Measurements from ENCODE around the gene SNX21.

The SNX21 gene

GRCh38 chr20:45813489-45813888 is 20.1 kb upstream of the SNX21 start:
- no peak overlapping the region for H2BK120ac ChIP-seq (ENCODE audit: low read depth, low read length)
- H3K4ac ChIP-seq (ENCODE audit: low read depth in 1 of 2, low read length in 2 of 2): no peak overlapping the region
- no peak overlapping the region for H3K14ac ChIP-seq (ENCODE audit: low read length in 2 of 2)
- H2AFZ ChIP-seq (ENCODE audit: low read depth, low read length): no peak overlapping the region
- H3K4me1 ChIP-seq (ENCODE audit: control insufficient read depth, insufficient read depth, low read depth, low read length): peaks cover 18% of the 10 kb centered on the region
- no peaks in the 10 kb centered on the region for H3K9me3 ChIP-seq (ENCODE audit: control insufficient read depth, low read length)
- peaks cover 18 to 32% of the 10 kb centered on the region in 2 experiments for H3K36me3 ChIP-seq (ENCODE audit: control insufficient read depth in 1 of 2, insufficient read depth in 2 of 2, low read depth in 1 of 2, low read length in 2 of 2)
- H2BK15ac ChIP-seq (ENCODE audit: low read depth, poor library complexity, severe bottlenecking): no peak overlapping the region
- H2BK5ac ChIP-seq (ENCODE audit: low read depth, low read length, poor library complexity, severe bottlenecking): no peak overlapping the region
- no peaks in the 10 kb centered on the region for H3K27me3 ChIP-seq (ENCODE audit: control insufficient read depth in 1 of 2, insufficient read depth in 1 of 2, low read length in 2 of 2)
- H3K4me2 ChIP-seq (ENCODE audit: low read length, poor library complexity, severe bottlenecking): no peak overlapping the region
- H3K18ac ChIP-seq (ENCODE audit: low read depth in 1 of 2, low read length in 2 of 2): no peak overlapping the region
- H2BK12ac ChIP-seq (ENCODE audit: low read length in 2 of 2): no peak overlapping the region
- 49% methylated on average over 6 of the region's 7 CpGs for WGBS
- peak overlapping the region; percentile 78 for H3K9ac ChIP-seq (ENCODE audit: low read length)
- no peak overlapping the region for H4K91ac ChIP-seq (ENCODE audit: low read length)
- H3K23ac ChIP-seq (ENCODE audit: low read length in 2 of 2): no peak overlapping the region
- H4K8ac ChIP-seq (ENCODE audit: low read length): no peak overlapping the region
- no peak overlapping the region for H2AK5ac ChIP-seq (ENCODE audit: low read length, severe bottlenecking)
- peak overlapping the region in 1 of 2 experiments; percentile 82 for H3K4me3 ChIP-seq (ENCODE audit: insufficient read depth in 1 of 2, low read depth in 1 of 2, low read length in 2 of 2)
- H3K79me1 ChIP-seq (replicated peaks; ENCODE audit: low read length, poor library complexity, severe bottlenecking): peaks cover 21% of the 10 kb centered on the region
- no peak overlapping the region for H3K27ac ChIP-seq (ENCODE audit: low read length, poor library complexity, severe bottlenecking)
- no peak for DNase-seq

- Histone ChIP-seq H3K36me3 (ENCODE audit: control insufficient read depth in 1 of 2, insufficient read depth in 2 of 2, low read depth in 1 of 2, low read length in 2 of 2) (peaks cover 11 to 24% of the 10 kb centered on the region in 2 experiments), H3K4me1 (ENCODE audit: control insufficient read depth, insufficient read depth, low read depth, low read length) (peaks cover 18% of the 10 kb centered on the region), H2BK120ac (ENCODE audit: low read depth, low read length) (no peak overlapping the region), H4K8ac (ENCODE audit: low read length) (peak overlapping the region; percentile 25), H3K23ac (ENCODE audit: low read length in 2 of 2) (no peak overlapping the region), H3K4ac (ENCODE audit: low read depth in 1 of 2, low read length in 2 of 2) (no peak overlapping the region), H3K4me3 (ENCODE audit: insufficient read depth in 1 of 2, low read depth in 1 of 2, low read length in 2 of 2) (no peak overlapping the region), H3K27me3 (ENCODE audit: control insufficient read depth in 1 of 2, insufficient read depth in 1 of 2, low read length in 2 of 2) (no peaks in the 10 kb centered on the region), H2AK5ac (ENCODE audit: low read length, severe bottlenecking) (no peak overlapping the region), H2BK12ac (ENCODE audit: low read length in 2 of 2) (no peak overlapping the region), H3K9me3 (ENCODE audit: control insufficient read depth, low read length) (no peaks in the 10 kb centered on the region), H3K18ac (ENCODE audit: low read depth in 1 of 2, low read length in 2 of 2) (no peak overlapping the region), H3K79me1 (replicated peaks; ENCODE audit: low read length, poor library complexity, severe bottlenecking) (peaks cover 19% of the 10 kb centered on the region), H2AFZ (ENCODE audit: low read depth, low read length) (no peak overlapping the region), H3K27ac (ENCODE audit: low read length, poor library complexity, severe bottlenecking) (no peak overlapping the region), H2BK5ac (ENCODE audit: low read depth, low read length, poor library complexity, severe bottlenecking) (no peak overlapping the region), H3K4me2 (ENCODE audit: low read length, poor library complexity, severe bottlenecking) (no peak overlapping the region), H4K91ac (ENCODE audit: low read length) (no peak overlapping the region), H2BK15ac (ENCODE audit: low read depth, poor library complexity, severe bottlenecking) (peak overlapping the region; percentile 44), H3K14ac (ENCODE audit: low read length in 2 of 2) (no peak overlapping the region), H3K9ac (ENCODE audit: low read length) (no peak overlapping the region)
- DNase-seq: no peak
- WGBS: 76% methylated on average over 3 of the region's 3 CpGs
Observed at GRCh38 chr20:45814314-45814713, 19.3 kb upstream of the SNX21 start.

GRCh38 chr20:45816951-45817350 is 16.6 kb upstream of the SNX21 start:
- Histone ChIP-seq H3K79me1 (replicated peaks; ENCODE audit: low read length, poor library complexity, severe bottlenecking) (peaks cover 19% of the 10 kb centered on the region), H3K9ac (ENCODE audit: low read length) (no peak overlapping the region), H3K27ac (ENCODE audit: low read length, poor library complexity, severe bottlenecking) (peak overlapping the region; percentile 44), H4K91ac (ENCODE audit: low read length) (peak overlapping the region; percentile 61), H2BK12ac (ENCODE audit: low read length in 2 of 2) (no peak overlapping the region), H2AFZ (ENCODE audit: low read depth, low read length) (no peak overlapping the region), H3K4me1 (ENCODE audit: control insufficient read depth, insufficient read depth, low read depth, low read length) (peaks cover 18% of the 10 kb centered on the region), H2BK5ac (ENCODE audit: low read depth, low read length, poor library complexity, severe bottlenecking) (no peak overlapping the region), H3K9me3 (ENCODE audit: control insufficient read depth, low read length) (no peaks in the 10 kb centered on the region), H3K18ac (ENCODE audit: low read depth in 1 of 2, low read length in 2 of 2) (peak overlapping the region in 1 of 2 experiments; percentile 29), H3K4ac (ENCODE audit: low read depth in 1 of 2, low read length in 2 of 2) (no peak overlapping the region), H3K23ac (ENCODE audit: low read length in 2 of 2) (no peak overlapping the region), H3K36me3 (ENCODE audit: control insufficient read depth in 1 of 2, insufficient read depth in 2 of 2, low read depth in 1 of 2, low read length in 2 of 2) (no peaks in the 10 kb centered on the region), H3K4me3 (ENCODE audit: insufficient read depth in 1 of 2, low read depth in 1 of 2, low read length in 2 of 2) (no peak overlapping the region), H2BK120ac (ENCODE audit: low read depth, low read length) (no peak overlapping the region), H2AK5ac (ENCODE audit: low read length, severe bottlenecking) (peak overlapping the region; percentile 90), H2BK15ac (ENCODE audit: low read depth, poor library complexity, severe bottlenecking) (no peak overlapping the region), H3K27me3 (ENCODE audit: control insufficient read depth in 1 of 2, insufficient read depth in 1 of 2, low read length in 2 of 2) (peaks cover under 1 to 2% of the 10 kb centered on the region in 2 experiments), H3K14ac (ENCODE audit: low read length in 2 of 2) (no peak overlapping the region), H4K8ac (ENCODE audit: low read length) (no peak overlapping the region), H3K4me2 (ENCODE audit: low read length, poor library complexity, severe bottlenecking) (no peak overlapping the region)
- 88% methylated on average over 3 of the region's 3 CpGs for WGBS
- DNase-seq: no peak

GRCh38 chr20:45817376-45818194 is 16.0 kb upstream of the SNX21 start:
- H3K4ac ChIP-seq (ENCODE audit: low read depth in 1 of 2, low read length in 2 of 2): no peak overlapping the region
- H2BK120ac ChIP-seq (ENCODE audit: low read depth, low read length): no peak overlapping the region
- H2BK15ac ChIP-seq (ENCODE audit: low read depth, poor library complexity, severe bottlenecking): no peak overlapping the region
- H3K4me1 ChIP-seq (ENCODE audit: control insufficient read depth, insufficient read depth, low read depth, low read length): peaks cover 18% of the 10 kb centered on the region
- peak overlapping the region; percentile 12 for H4K8ac ChIP-seq (ENCODE audit: low read length)
- H3K27ac ChIP-seq (ENCODE audit: low read length, poor library complexity, severe bottlenecking): peak overlapping the region; percentile 81
- no peak overlapping the region for H3K9ac ChIP-seq (ENCODE audit: low read length)
- 31% methylated on average over 9 of the region's 9 CpGs for WGBS
- H2BK12ac ChIP-seq (ENCODE audit: low read length in 2 of 2): peak overlapping the region in 1 of 2 experiments; percentile 59
- H3K4me3 ChIP-seq (ENCODE audit: insufficient read depth in 1 of 2, low read depth in 1 of 2, low read length in 2 of 2): no peak overlapping the region
- H3K27me3 ChIP-seq (ENCODE audit: control insufficient read depth in 1 of 2, insufficient read depth in 1 of 2, low read length in 2 of 2): peaks cover 3 to 7% of the 10 kb centered on the region in 2 experiments
- no peaks in the 10 kb centered on the region for H3K36me3 ChIP-seq (ENCODE audit: control insufficient read depth in 1 of 2, insufficient read depth in 2 of 2, low read depth in 1 of 2, low read length in 2 of 2)
- no peak overlapping the region for H2BK5ac ChIP-seq (ENCODE audit: low read depth, low read length, poor library complexity, severe bottlenecking)
- peak overlapping the region; percentile 31 for H3K4me2 ChIP-seq (ENCODE audit: low read length, poor library complexity, severe bottlenecking)
- no peak overlapping the region for H2AFZ ChIP-seq (ENCODE audit: low read depth, low read length)
- peak overlapping the region; percentile 61 for H4K91ac ChIP-seq (ENCODE audit: low read length)
- H3K79me1 ChIP-seq (replicated peaks; ENCODE audit: low read length, poor library complexity, severe bottlenecking): peaks cover 19% of the 10 kb centered on the region
- no peaks in the 10 kb centered on the region for H3K9me3 ChIP-seq (ENCODE audit: control insufficient read depth, low read length)
- peak overlapping the region; percentile 90 for H2AK5ac ChIP-seq (ENCODE audit: low read length, severe bottlenecking)
- H3K23ac ChIP-seq (ENCODE audit: low read length in 2 of 2): no peak overlapping the region
- H3K18ac ChIP-seq (ENCODE audit: low read depth in 1 of 2, low read length in 2 of 2): peak overlapping the region in 1 of 2 experiments; percentile 29
- peak; percentile 86 for DNase-seq
- H3K14ac ChIP-seq (ENCODE audit: low read length in 2 of 2): no peak overlapping the region

All from mesenchymal stem cell (in vitro differentiated cells and primary cell).